IMR-90 (cell line): ENCODE measurements around the gene CETN3.

Experiments
- CTCF ChIP-seq: conservative IDR thresholded peaks from 2 replicates; pipeline ENCODE4 v1.5.1; 2012; ENCODE audit warnings: mild to moderate bottlenecking, low read depth, low read length, improper control_type of control experiment
- MXI1 ChIP-seq: IDR thresholded peaks from 2 replicates; pipeline ENCODE4 v1.6.1; 2012; ENCODE audit warnings: low read depth, mild to moderate bottlenecking, low read length, moderate library complexity, borderline replicate concordance
- POLR2A ChIP-seq: IDR thresholded peaks from 2 replicates; pipeline ENCODE4 v1.6.1; 2012; ENCODE audit warnings: mild to moderate bottlenecking, low read depth, low read length

GRCh38 chr5:90366948-90367347, 42.6 kb downstream of the CETN3 start:
- no peak for TF ChIP-seq POLR2A
- no peak for TF ChIP-seq MXI1
- no peak for TF ChIP-seq CTCF
